PC-3 (cell line): Measurements from ENCODE around the gene FTO. TPM values are rescaled to one million over a fixed set of nuclear protein-coding genes. Genes with fewer than 3 reads are reported as not detected.

Experiments used
- ATAC-seq: fragments of 200-7000 bp; cut with Tn5 transposase; 2 replicates; pipeline ENCODE4 v1.9.1; 2020; ENCODE audit warnings: mild to moderate bottlenecking, moderate library complexity
- BruUV-seq: library from RNA; stranded (reverse); fragments of 400-500 nt; replicated peaks from 2 replicates; lab custom pipeline; 2021; lab: Mats Ljungman, UMichigan
- CTCF ChIA-PET: fragments of 300-600 bp; sonication (Branson Sonifier 250); formaldehyde crosslinking; loops from one replicate; lab custom pipeline; 2022; ENCODE audit warnings: antibody characterized with exemption; lab: Charles Lee
- POLR2A ChIA-PET: fragments of 300-600 bp; sonication (Branson Sonifier 250); formaldehyde crosslinking; loops from one replicate; lab custom pipeline; 2022; ENCODE audit warnings: antibody characterized with exemption; ENCODE audit not compliant: unreplicated experiment; lab: Charles Lee
- DNase-seq: peaks from one replicate; pipeline ENCODE4 v3.0.0-alpha.2; 2015
- H2AFZ ChIP-seq: fragments of 300-600 bp; sonication (generic); 2 replicates; pipeline ENCODE4 v1.6.0; 2016; ENCODE audit warnings: antibody characterized with exemption, low read length
- H3F3A ChIP-seq: fragments of 300-600 bp; sonication (generic); one replicate; pipeline ENCODE4 v1.6.0; 2017; ENCODE audit warnings: antibody characterized with exemption, low read length, control low read depth, mild to moderate bottlenecking; ENCODE audit not compliant: unreplicated experiment
- H3K27ac ChIP-seq: fragments of 300-600 bp; sonication (generic); 2 replicates; pipeline ENCODE4 v1.5.1; 2016; ENCODE audit warnings: mild to moderate bottlenecking, low read length
- H3K27me3 ChIP-seq: fragments of 300-600 bp; sonication (generic); 2 replicates; pipeline ENCODE4 v1.6.1; 2016; ENCODE audit warnings: low read length, mixed read lengths
- H3K36me3 ChIP-seq: fragments of 300-600 bp; sonication (generic); 2 replicates; pipeline ENCODE4 v1.6.1; 2016; ENCODE audit warnings: low read depth, mixed run types, low read length, mixed read lengths
- H3K4me1 ChIP-seq: fragments of 300-600 bp; sonication (generic); 2 replicates; pipeline ENCODE4 v1.5.1; 2016; ENCODE audit warnings: low read length; ENCODE audit not compliant: insufficient read depth
- H3K4me2 ChIP-seq: fragments of 300-600 bp; sonication (generic); 2 replicates; pipeline ENCODE4 v1.6.0; 2016; ENCODE audit warnings: low read length
- H3K4me3 ChIP-seq: fragments of 300-600 bp; sonication (generic); 2 replicates; pipeline ENCODE4 v1.5.1; 2016; ENCODE audit warnings: mild to moderate bottlenecking, low read length, mixed read lengths
- H3K79me2 ChIP-seq: fragments of 300-600 bp; sonication (generic); 2 replicates; pipeline ENCODE4 v1.6.1; 2017; ENCODE audit warnings: low read length, mixed read lengths
- H3K9ac ChIP-seq: fragments of 300-600 bp; sonication (generic); 2 replicates; pipeline ENCODE4 v1.6.0; 2016; ENCODE audit warnings: mild to moderate bottlenecking, low read length
- H3K9me2 ChIP-seq: fragments of 300-600 bp; sonication (generic); replicated peaks from 2 replicates; pipeline ENCODE4 v1.6.1; 2016; ENCODE audit warnings: mixed run types, low read length, mixed read lengths
- H3K9me3 ChIP-seq: fragments of 300-600 bp; sonication (generic); 2 replicates; pipeline ENCODE4 v1.6.1; 2016; ENCODE audit warnings: low read length, mixed read lengths
- H4K20me1 ChIP-seq: fragments of 300-600 bp; sonication (generic); 2 replicates; pipeline ENCODE4 v1.6.1; 2016; ENCODE audit warnings: low read length, mixed read lengths
- CTCF ChIP-seq: fragments of 300-600 bp; sonication (generic); conservative IDR thresholded peaks from 2 replicates; pipeline ENCODE4 v1.5.1; 2017; ENCODE audit warnings: antibody characterized with exemption, low read depth, mild to moderate bottlenecking, low read length
- EZH2 ChIP-seq: fragments of 300-600 bp; sonication (generic); IDR thresholded peaks from one replicate; pipeline ENCODE4 v1.6.1; 2017; ENCODE audit warnings: antibody characterized with exemption, mild to moderate bottlenecking, low read length; ENCODE audit not compliant: unreplicated experiment
- EZH2phosphoT487 ChIP-seq: fragments of 300-600 bp; sonication (generic); IDR thresholded peaks from 2 replicates; pipeline ENCODE4 v1.6.1; 2018; ENCODE audit warnings: mild to moderate bottlenecking, antibody characterized with exemption, low read length, borderline replicate concordance
- intact Hi-C: fragments of 100-400 bp; cut with micrococcal nuclease; formaldehyde crosslinking; loops from 2 replicates; pipeline ENCODE4 v1.9.0; 2023
- total RNA-seq: library from RNA; depleted of rRNA; stranded (reverse); fragments of >200 nt; gene quantifications from 2 replicates; pipeline ENCODE4 v1.2.3, GENCODE V29; 2014

Gene FTO
- total RNA-seq, 1 experiment from 2014 or later, result 27.0 TPM

GRCh38 chr16:53837426-53837825, 133.5 kb downstream of the FTO start:
- TF ChIP-seq CTCF (no peak), EZH2phosphoT487 (no peak), EZH2 (no peak)
- Histone ChIP-seq H3K27ac (no peak overlapping the region), H3K27me3 (no peaks in the 10 kb centered on the region), H3K9me3 (no peaks in the 10 kb centered on the region), H3F3A (no peaks in the 10 kb centered on the region), H3K4me1 (no peaks in the 10 kb centered on the region), H3K9ac (no peak overlapping the region), H2AFZ (no peak overlapping the region), H3K79me2 (no peaks in the 10 kb centered on the region), H4K20me1 (no peaks in the 10 kb centered on the region), H3K4me2 (no peak overlapping the region), H3K9me2 (no peaks in the 10 kb centered on the region), H3K36me3 (no peaks in the 10 kb centered on the region), H3K4me3 (no peak overlapping the region)
- BruUV-seq, result no TSS peak
- ATAC-seq (no peak), DNase-seq (no peak)
- ChIA-PET CTCF (no interaction called here), POLR2A (no interaction called here)
- intact Hi-C loops, result no loop called here

- Histone ChIP-seq H3K4me3 (no peak overlapping the region), H3K9me3 (no peaks in the 10 kb centered on the region), H3K4me2 (no peak overlapping the region), H3K36me3 (no peaks in the 10 kb centered on the region), H4K20me1 (no peaks in the 10 kb centered on the region), H3K9me2 (no peaks in the 10 kb centered on the region), H3K27ac (no peak overlapping the region), H3K27me3 (no peaks in the 10 kb centered on the region), H2AFZ (no peak overlapping the region), H3K9ac (no peak overlapping the region), H3K4me1 (no peaks in the 10 kb centered on the region), H3K79me2 (no peaks in the 10 kb centered on the region), H3F3A (no peaks in the 10 kb centered on the region)
- intact Hi-C loops, result no loop called here
- no peak for DNase-seq
- no peak for ATAC-seq
- no peak for TF ChIP-seq CTCF
- BruUV-seq, result no TSS peak
- ChIA-PET POLR2A (no interaction called here), CTCF (no interaction called here)
These were observed 135.2 kb downstream of the FTO start for GRCh38 chr16:53839150-53839549.

- Histone ChIP-seq H3K9me2 (no peaks in the 10 kb centered on the region), H3K4me3 (no peak overlapping the region), H3K9me3 (no peaks in the 10 kb centered on the region), H4K20me1 (no peaks in the 10 kb centered on the region), H3K4me1 (no peaks in the 10 kb centered on the region), H3K27ac (no peak overlapping the region), H3K79me2 (no peaks in the 10 kb centered on the region), H3K36me3 (no peaks in the 10 kb centered on the region), H3K27me3 (no peaks in the 10 kb centered on the region), H3K4me2 (no peak overlapping the region), H3K9ac (no peak overlapping the region), H2AFZ (no peak overlapping the region), H3F3A (no peaks in the 10 kb centered on the region)
- intact Hi-C loops, result no loop called here
- ATAC-seq, result no peak
- no peak for DNase-seq
- no TSS peak for BruUV-seq
- POLR2A ChIA-PET, result no interaction called here
- TF ChIP-seq CTCF, result no peak
- TF ChIP-seq EZH2, result no peak
- no peak for TF ChIP-seq EZH2phosphoT487
- CTCF ChIA-PET, result no interaction called here
These were observed 136.5 kb downstream of the FTO start for GRCh38 chr16:53840456-53840855.
